ENCODE results near the gene NPHP4.

DNA sequence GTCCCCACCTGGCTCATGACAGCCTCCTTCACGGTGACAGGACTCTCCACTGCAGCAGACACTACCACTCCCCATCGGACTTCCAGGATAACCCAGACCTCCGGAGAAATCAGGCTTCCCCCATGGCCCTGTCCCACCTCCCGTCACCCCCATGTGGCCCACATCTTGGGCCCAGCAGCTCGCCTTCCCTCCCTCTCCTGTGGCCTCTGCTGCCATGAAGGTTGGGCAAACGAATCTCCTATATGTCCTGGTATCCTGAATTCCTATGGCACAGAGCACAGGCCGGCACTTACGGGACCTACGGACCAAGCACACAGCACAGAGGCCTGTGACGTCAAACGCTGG is 82.0 kb downstream of the NPHP4 start:
- TF ChIP-seq, protein P1, sequence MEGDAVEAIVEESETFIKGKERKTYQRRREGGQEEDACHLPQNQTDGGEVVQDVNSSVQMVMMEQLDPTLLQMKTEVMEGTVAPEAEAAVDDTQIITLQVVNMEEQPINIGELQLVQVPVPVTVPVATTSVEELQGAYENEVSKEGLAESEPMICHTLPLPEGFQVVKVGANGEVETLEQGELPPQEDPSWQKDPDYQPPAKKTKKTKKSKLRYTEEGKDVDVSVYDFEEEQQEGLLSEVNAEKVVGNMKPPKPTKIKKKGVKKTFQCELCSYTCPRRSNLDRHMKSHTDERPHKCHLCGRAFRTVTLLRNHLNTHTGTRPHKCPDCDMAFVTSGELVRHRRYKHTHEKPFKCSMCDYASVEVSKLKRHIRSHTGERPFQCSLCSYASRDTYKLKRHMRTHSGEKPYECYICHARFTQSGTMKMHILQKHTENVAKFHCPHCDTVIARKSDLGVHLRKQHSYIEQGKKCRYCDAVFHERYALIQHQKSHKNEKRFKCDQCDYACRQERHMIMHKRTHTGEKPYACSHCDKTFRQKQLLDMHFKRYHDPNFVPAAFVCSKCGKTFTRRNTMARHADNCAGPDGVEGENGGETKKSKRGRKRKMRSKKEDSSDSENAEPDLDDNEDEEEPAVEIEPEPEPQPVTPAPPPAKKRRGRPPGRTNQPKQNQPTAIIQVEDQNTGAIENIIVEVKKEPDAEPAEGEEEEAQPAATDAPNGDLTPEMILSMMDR (conservative IDR thresholded peaks at IDR 0.05; ENCODE audit: low read length): no peak
- no peak for TF ChIP-seq EZH2phosphoT487 (IDR thresholded peaks at IDR 0.05; ENCODE audit: borderline replicate concordance, low read depth, low read length)
